HG03565 (cell line): ENCODE results near the gene CCDC3.
"Not testable (repeated sequence)": the region's sequence is repeated elsewhere in the genome, so short reads cannot be mapped to it uniquely, and the experiment has no call there.

Experiments
- ATAC-seq: cut with Tn5 transposase; IDR thresholded peaks from one replicate; pipeline ENCODE4 v1.9.1; 2021; ENCODE audit warnings: mild to moderate bottlenecking, moderate library complexity; ENCODE audit not compliant: unreplicated experiment

The CCDC3 gene

DNA sequence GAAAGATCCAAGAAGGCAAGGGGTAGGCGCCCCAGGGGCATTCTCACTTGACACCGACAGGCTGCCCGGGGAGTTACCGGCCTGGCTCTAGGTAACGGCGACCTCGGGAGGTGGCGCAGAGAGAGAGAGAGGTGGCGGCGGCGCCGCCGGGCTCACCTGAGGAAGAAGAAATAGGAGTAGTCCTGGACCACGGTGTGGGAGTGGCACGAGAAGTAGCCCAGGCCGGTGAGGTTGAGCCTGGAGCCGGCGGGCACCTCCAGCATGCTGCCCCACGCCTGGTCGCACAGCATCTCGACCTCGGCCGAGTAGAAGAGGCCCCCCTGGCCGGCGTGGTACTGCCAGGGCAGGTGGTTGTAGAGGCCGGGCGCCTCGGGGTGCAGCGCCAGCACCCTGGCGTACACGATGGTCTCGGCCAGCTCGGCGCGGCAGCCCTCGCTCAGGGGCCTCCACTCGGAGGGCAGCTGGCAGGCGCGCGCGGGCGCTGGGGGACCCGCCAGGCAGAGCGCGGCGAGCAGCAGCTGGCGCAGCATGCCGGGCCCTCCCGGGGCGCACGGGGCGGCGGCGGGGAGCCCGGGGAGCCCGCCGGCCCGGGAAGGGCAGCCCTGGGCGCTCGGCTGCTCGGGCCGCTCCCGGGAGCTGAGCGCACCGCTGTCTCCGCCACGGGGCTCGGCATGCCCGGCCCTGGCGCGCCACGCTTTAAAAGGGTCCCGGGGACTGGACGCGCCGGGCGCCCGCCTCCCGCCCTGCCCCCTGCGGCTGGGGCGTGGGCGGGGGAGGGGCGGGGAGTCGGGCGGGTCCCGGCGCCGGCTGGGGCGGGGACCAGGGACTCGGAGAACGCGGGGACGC lies at the start of gene CCDC3:
Gene CCDC3, minus strand, starts transcription at position 673 of the 846 bp plus-strand sequence. Its CDS starts 143 bp downstream, at position 530.
- ATAC-seq: no peak

DNA sequence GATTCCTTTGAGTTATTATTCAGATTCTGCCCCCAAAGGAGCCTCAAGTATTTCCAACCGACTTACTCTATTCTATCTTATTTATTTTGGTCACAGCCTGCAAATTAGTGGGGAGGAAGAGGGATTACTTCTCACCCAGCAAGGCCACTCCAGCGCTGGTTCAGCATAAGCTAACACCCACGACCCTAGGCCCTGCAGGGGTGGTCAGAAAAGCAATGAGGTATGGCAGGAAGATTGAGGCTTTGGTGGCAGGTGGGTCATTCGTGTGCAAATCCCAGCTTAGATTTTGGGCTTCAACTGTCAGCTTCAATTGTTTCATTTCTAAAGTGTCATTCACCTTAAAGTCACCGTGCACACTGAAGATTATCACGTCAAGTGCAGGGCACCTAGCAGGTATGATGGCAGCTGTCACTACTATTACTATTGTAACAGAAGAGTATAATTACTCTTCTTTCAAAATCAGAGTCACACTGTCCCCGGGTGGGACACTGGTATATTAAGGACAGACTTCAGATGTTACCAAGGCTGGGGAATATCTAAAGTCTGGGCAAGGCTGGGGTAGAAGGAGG lies 49.7 kb upstream of the CCDC3 start:
- no peak for ATAC-seq

DNA sequence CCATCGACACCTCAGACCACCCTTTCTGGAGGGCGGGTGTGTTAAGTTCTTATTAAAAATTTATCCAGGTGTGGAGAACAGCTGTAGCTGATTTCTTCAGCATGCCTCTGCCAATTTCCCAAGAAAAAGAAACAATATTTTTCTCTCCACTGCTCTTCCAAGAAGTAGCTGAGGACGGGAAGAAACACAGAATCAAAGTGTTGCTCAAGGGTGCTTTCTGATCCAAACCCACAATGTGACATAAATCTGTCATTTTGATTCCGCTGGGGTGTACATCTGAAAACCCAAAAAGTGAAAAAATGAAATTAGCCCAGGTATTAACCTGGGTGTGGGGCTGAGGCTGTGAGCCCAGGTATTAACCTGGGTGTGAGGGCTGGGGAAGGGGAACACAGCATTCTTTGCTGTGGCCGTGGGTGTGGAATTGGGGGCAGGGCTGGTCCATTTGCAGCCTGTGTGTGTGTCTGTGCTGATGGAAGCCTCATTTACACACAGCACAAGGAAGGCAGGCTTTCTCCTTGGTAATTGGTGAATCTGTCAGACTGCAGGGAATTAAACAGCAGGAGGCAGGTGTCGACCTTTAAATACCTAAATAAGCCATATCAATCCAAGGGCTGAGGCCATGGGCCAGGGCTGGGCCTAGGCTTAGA lies 48.4 kb upstream of the CCDC3 start:
- ATAC-seq: no peak

DNA sequence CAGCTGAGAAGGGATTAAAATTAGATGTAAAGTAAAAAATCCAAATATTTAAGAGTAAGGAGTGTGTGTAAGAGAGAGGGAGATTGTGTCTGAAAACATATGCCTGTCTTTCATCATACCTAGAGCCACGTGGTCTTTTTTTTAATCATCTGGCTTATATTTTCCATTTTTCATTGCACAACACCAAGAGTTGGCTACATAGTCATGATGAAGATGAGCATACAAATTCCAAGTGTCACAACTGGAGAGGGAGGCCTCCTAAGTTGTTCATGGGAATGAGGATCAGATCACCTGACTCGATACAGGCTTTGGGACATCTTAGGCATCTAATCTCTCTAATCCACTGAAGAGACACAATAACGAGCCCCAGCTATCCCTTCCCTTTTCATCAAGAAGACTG lies 47.2 kb upstream of the CCDC3 start:
- ATAC-seq: no peak

DNA sequence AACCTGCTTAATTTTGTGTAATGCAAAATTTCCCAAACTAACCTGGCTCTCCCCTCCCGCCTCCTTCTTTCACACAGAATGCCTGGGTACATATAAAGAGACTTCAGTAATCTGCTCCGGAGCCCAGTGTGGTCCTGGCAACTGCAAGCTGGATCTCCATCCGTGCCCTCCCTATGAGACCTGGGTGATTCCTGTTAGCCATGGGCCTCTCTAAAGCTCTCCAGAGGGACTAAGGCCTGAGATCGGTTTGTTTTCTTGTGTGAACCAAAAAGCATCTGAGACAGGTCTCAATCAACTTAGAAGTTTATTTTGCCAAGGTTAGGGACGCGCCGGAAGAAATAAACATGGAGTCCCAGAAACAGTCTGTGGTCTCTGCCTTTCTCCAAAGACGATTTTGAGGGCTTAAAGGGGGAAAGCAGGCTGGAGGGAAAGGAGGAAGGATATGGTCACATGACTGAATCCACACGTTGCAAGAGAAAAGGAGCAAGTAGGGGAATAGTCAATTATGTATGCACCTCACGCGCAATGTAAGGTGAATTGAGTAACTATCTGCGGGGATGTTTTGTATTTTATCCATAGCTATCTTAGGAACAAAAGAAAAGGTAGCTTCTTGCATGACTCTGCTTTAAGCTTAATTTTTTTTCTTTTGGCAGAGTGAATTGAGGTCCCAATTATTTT lies 46.2 kb upstream of the CCDC3 start:
- no peak for ATAC-seq

DNA sequence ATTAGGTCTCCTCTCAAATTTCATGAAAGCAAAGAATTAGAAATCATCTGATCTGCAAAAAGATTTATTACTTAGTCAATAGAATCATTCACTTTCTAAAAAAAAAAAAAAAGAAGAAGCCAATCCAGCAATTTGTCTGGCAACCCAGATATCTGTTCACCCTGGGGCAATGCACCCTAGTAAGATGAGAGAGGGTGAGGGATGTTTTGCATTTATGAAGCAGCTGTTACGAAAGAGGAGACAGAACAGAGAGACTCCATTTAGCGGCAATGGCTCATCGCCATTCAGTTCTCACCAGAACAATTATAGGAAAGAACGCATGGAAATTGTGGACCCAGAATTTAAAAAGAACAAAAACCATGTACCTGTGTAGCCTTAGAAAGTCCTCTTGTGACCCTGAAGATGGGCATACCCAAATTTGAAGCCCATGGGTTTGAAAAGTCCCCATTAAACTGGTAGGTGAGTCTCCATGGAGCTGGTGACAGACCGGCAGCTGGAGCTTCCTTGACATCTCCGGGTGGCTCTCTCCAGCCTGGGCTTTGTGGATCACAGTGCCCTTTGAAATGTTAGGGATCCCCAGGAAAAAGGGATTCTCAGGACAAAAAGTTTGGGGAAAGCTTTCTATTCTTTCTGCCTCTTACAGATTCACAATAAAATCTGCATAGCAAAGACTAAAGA lies 45.5 kb upstream of the CCDC3 start:
- no peak for ATAC-seq

DNA sequence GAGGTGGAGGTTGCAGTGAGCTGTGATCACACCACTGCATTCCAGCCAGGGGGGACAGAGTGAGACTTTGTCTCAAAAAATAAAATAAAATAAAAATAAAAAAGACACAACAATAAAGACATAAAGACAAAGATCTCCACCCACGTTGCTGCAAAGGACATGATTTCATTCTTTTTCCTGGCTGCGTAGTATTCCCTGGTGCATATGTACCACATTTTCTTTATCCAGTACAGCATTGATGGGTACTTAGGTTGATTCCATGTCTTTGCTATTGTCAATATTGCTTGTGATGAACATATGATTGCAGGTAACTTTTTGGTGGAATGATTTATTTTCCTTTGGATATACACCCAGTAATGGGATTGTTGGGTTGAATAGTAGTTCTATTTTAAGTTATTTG lies 42.0 kb upstream of the CCDC3 start:
- no peak for ATAC-seq

DNA sequence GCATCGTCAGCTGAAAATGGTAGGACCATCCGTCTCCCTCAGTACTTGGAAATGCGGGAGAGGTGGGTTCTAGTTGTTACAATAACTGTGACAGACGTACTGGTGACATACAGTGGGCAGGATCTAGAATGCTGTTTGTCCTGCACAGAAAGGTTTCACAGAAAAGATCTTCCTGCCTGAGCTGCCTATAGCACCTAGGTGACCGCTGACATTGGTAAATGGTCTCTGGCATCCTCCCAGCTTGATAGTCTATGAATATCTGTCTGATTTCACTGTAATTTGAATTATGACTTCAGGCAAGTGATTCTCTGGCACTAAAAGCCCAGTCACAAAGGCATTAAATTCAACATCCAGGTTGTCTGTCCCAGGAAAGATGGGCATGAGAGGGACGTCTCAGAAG lies 38.2 kb upstream of the CCDC3 start:
- ATAC-seq: no peak

DNA sequence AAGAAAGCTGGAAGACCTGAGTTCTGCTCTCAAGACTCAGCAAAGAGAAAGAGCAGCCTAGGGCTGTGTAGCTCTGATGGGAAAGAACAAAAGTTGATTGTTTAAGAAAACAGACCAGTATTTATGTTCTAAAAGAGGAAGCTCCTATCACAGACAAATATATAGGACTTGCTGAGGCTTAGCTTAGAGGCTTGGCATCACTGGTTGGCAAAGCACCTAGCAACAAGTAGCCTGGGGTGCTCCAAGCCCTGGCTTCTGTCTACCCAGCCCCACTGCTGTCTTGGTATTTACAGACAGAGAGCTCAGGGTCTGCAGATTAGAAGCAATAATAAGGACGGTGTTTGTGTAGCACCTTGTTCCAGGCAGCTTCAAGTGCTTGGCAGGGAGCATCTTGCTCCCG lies 36.9 kb upstream of the CCDC3 start:
- ATAC-seq: no peak

DNA sequence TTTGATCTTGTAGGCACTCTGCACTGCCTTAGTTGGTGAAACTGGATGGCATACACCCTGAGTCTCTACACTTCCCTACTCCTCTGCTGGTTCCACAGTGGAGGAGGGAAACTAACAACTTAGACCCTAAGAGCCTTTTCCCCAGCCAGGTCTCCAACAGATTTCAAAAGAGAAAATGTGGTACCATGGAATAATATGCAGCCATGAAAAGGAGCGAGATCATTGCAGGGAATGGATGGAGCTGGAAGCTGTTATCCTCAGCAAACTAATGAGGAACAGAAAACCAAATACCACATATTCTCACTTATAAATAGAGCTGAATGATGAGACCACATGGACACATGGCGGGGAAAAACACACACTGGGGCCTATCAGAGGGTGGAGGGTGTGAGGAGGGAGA lies 36.3 kb upstream of the CCDC3 start:
- no peak for ATAC-seq

DNA sequence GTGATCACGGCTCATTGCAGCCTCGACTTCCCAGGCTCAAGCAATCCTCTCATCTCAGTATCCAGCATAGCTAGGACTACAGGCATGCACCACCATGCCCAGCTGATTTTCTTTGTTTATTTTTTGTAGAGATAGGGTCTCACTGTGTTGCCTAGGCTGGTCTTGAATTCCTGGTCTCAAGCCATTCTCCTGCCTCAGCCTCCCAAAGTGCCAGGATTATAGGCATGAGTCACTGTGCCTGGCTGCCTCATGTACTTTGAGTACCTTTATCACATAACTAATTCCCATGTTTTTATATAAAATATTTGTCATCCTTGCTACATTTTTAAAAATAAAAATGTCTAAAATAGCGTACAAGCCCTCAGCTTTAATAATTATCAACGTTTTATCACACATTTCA lies 35.3 kb upstream of the CCDC3 start:
- no peak for ATAC-seq

DNA sequence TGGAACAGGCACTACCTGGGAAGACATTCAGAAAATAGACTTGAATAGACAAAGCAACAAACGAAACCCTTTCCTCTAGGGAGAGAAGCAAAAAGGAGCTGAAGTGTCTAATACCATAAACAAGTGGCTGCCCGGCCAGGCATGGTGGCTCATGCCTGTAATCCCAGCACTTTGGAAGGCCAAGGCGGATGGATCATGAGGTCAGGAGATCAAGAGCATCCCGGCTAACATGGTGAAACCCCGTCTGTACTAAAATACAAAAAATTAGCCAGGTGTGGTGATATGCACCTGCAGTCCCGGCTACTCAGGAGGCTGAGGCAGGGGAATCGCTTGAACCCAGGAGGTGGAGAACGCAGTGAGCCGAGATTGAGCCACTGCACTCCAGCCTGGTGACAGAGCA lies 34.2 kb upstream of the CCDC3 start:
- not testable (repeated sequence) for ATAC-seq

DNA sequence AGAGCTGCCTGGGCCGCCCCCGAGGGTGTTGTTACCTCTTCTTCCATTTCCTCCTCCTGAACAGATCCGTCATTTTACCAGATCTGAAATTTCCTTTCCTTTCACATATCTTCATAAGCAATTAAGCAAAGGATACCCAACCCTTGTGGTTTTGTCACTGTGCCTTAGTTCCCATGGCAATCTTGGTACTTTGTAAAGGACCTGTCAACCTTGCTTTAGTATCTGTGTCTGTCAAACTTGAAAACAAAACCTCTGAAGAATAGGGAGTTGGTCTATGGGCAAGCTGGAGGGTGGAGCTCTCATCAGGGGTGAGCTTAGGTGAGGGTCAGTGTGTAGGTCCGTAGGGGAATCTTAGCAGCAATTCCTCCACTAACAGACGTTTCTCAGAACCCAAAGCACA lies 25.4 kb upstream of the CCDC3 start:
- no peak for ATAC-seq

DNA sequence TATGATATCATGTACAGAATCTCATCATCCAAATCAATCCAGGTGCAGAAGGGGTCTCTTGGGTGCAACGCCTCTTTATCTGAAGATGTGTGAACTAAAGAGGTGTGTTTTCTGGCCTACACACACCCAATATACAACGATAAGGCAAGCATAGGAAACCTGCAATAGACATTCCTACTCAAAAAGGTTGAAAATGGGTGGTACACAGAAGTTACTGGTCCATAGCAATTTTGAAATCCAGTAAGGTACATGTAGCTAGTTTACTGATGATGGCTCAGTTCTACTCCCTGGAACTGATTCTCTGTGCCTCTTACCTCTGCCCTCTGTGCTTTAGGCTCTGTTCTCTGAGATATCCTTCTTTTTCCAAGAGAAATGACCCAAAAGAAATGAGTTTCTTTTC lies 22.2 kb upstream of the CCDC3 start:
- ATAC-seq: no peak

DNA sequence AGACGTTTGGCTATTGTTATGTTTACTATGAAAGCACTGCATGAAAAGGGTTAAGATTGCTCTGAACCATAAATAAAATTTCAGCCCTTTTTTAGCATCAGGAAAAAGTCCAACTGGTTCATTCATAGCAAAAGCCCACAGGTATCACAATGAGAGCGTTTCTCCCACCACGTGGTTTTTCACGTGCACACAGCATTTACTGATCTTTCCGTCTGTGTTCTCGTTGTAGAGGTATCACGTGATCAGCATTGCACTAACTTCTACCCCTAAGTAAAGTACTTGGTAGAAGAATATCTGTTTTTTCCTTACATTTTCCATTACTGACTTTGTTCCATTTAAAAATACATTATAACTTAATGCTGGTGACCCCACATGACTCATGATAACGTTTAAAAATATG lies 17.8 kb upstream of the CCDC3 start:
- ATAC-seq: no peak

DNA sequence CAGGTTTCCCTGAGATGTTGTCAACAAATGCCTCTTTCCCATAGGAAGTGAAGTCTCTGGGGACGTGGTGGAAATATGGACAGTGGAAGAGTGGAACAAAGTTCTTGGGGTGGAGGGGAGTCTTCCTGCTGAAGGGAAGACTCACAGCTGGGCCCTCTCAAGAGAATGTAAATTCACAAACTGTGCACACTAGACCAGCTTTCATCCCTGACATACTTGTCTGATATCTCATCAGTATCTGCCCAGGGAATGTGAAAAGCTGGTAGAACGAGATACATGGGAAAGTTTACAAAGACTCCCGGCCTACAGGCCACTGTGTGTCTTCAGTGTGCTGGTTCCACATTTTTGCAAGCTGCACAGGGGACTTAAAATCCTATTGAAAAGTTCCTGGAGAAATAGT lies 16.7 kb upstream of the CCDC3 start:
- no peak for ATAC-seq

DNA sequence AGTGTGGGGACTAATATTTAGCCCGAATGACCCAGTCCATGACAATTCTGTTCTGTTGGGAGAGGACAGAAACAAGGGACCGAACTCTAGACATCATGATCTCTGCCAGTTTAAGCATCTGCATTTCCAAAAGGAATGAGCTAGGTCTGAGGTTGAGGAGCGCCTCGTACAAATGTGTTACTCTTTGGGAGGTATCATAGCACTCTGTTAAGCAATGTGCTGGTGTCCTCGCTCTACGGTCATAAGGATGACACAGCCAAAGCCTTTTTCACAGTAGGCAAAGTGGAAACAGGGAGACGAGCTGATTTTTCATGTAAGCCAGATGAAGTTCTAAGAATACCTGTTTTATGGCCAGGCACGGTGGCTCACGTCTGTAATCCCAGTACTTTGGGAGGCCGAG lies 15.4 kb upstream of the CCDC3 start:
- ATAC-seq: no peak

DNA sequence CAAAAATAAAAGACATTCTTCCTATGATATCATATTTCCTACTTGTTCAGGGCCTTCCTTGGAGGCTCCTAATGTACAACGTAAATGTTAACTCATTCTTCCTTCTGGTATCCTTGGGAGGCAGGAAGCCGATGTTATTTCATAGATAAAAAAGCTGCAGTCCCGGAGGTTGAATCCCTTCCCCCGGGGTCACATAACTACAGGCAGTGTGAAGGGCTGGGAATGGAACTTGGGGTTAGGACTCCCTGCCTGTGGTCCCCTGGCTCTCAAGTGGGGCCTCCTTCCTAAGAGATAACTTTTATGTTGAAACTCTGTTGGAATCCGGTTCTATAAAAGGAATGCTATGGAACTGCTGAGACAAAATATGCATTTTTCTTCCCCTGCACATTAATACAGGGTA lies 14.9 kb upstream of the CCDC3 start:
- ATAC-seq: no peak

DNA sequence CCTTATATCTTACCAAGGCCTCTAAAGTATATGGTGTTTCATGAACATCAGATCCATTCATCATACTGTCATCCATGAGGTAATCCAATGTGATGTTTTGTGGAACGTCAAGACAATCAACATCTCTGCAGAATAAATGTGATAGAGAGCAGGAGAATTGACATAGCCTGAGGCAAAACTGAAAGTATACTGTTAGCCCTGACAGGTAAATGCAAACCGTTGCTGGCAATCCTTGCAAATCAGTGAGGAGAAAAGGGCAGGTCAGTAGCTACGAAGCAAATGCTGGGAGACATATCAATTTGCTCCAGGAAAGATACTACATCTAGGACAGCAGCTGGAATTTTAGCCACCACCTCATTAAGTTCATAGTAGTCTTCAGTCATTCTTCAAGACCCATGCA lies 4.5 kb upstream of the CCDC3 start:
- ATAC-seq: no peak

DNA sequence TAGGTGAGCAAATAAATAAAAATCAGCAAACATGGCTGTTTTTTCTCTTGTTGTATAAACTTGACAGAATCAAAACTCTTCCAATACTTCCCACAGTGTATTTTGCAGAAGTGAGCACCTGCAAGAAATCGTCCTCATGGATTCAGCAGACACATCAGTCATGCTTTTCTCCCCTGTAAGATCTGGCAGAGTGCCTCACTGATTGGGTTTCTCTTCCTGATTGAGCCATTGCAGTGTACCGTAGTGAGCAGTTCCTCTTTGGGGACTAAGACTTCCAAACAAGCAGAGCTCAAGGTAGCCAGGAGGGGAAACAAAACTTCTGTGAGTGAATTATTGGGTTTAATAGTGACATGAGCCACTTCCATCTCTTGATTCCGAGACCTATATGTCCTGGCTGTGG lies 2.2 kb upstream of the CCDC3 start:
- no peak for ATAC-seq

DNA sequence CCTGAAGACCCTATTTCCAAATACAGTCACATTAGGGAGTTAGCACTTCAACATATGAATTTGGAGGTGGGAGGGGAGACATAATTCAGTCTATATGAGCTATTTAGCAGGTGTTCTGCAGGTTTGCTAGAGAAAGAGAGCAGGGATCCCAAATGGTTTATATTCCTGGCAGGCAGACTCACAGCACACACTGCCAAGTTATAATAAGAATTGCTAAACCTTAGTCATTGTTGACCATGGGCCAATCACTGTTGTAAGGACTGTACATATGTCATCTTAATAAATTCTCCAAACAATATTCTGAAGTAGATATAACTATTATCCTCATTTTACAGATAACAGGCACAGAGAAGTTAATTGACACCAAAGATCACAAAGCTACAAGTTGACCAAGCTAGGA lies 1.5 kb upstream of the CCDC3 start:
- no peak for ATAC-seq
